Gastroesophageal sphincter (tissue), 3 donors: ENCODE data around the gene LIMCH1.
"Not testable (repeated sequence)": the region's sequence is repeated elsewhere in the genome, so short reads cannot be mapped to it uniquely, and the experiment has no call there.

Source experiments
- CTCF ChIP-seq, 4 experiments: fragments of 200-600 bp in 2 of 4; fragments of 450-650 bp in 2 of 4; sonication (generic) in 1 of 4; IDR thresholded peaks; one replicate each; pipeline ENCODE4 v1.5.1; 2017 to 2019; ENCODE audit warnings: antibody characterized with exemption in 4 of 4, mild to moderate bottlenecking in 2 of 4, moderate library complexity in 2 of 4
- POLR2A ChIP-seq, 2 donors: fragments of 450-650 bp; IDR thresholded peaks; one replicate each; pipeline ENCODE4 v1.6.1; 2017; ENCODE audit warnings: antibody characterized with exemption in 2 of 2, mild to moderate bottlenecking in 2 of 2, moderate library complexity in 1 of 2
- POLR2AphosphoS5 ChIP-seq: sonication (generic); formaldehyde crosslinking; IDR thresholded peaks from one replicate; pipeline ENCODE4 v1.6.1; 2017; ENCODE audit warnings: antibody characterized with exemption

GRCh38 chr4:41651150-41651549, 113.2 kb downstream of the LIMCH1 start:
- not testable (repeated sequence) for TF ChIP-seq CTCF (IDR thresholded peaks at IDR 0.05); POLR2A (IDR thresholded peaks at IDR 0.05); POLR2AphosphoS5
